GM12872 (cell line): ENCODE results near the gene CEP170B.

Source experiments
- TF ChIP-seq, protein P1 (sequence below): IDR thresholded peaks from 3 replicates; pipeline ENCODE4 v1.5.1; 2011; ENCODE audit warnings: low read depth, mild to moderate bottlenecking, low read length, moderate library complexity; ENCODE audit not compliant: insufficient read depth

Gene CEP170B

GRCh38 chr14:104935955-104936354, 70.9 kb downstream of the CEP170B start:
- TF ChIP-seq, protein P1, sequence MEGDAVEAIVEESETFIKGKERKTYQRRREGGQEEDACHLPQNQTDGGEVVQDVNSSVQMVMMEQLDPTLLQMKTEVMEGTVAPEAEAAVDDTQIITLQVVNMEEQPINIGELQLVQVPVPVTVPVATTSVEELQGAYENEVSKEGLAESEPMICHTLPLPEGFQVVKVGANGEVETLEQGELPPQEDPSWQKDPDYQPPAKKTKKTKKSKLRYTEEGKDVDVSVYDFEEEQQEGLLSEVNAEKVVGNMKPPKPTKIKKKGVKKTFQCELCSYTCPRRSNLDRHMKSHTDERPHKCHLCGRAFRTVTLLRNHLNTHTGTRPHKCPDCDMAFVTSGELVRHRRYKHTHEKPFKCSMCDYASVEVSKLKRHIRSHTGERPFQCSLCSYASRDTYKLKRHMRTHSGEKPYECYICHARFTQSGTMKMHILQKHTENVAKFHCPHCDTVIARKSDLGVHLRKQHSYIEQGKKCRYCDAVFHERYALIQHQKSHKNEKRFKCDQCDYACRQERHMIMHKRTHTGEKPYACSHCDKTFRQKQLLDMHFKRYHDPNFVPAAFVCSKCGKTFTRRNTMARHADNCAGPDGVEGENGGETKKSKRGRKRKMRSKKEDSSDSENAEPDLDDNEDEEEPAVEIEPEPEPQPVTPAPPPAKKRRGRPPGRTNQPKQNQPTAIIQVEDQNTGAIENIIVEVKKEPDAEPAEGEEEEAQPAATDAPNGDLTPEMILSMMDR, result no peak

DNA sequence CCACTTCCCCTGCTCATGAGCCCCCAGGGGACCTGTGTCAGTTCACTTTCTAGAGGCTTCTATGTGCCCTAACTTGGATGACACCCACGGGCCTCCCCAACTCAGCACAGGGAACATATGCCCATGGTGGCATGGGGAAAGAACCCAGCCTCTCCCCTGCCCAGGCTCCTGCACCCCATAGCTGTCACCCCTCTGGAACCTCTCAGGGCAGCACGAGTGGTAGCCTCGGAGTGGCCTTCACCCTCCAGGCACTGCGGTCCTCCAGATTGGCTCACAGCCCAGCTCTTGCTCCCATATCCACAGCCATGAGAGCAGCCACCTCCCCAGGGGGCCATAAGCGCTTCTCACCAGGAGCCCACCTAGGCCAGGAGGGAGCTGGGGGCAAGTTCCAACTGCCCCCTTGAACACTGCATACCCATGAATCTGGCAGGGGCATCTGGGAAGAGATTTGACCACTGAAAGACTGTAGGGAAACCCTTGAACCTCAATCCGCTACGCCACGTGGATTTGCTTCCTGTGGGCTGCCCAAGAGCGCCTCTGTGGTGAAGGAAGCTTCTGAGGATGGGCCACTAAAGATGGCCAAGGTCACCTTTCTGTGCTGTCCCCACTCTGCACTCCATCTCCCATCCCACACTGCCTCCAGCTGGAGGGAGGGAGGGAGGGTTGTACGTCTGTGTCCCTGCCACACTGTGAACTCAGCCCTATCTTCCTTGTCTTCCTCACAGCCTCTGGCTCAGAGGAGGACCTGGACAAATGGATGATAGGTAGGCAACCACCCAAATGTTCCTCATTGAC, 71.5 kb downstream of the CEP170B start:
- TF ChIP-seq, protein P1, result no peak

DNA sequence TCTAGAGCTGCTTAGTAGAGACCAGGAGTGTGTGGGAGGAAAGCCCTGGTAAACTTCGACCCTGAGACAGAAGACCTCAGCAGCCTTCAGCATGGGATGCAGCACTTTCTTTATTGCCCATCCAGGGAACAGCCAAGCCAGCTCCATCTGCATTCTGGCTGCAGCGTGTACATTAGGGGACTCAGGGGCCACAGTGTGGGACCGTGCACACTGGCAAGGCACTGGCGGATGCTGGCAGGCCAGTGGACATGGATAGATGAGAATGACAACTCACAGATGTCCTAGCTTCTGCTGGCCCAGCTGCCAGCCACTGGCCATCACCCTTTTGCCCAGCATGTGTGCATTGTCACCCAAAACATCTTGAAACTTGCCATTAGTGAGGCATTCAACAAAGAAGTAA, 72.1 kb downstream of the CEP170B start:
- TF ChIP-seq, protein P1, result no peak

GRCh38 chr14:104937694-104938365, 72.8 kb downstream of the CEP170B start:
- TF ChIP-seq, protein P1, result no peak

GRCh38 chr14:104938436-104938835, 73.4 kb downstream of the CEP170B start:
- TF ChIP-seq, protein P1, result no peak

DNA sequence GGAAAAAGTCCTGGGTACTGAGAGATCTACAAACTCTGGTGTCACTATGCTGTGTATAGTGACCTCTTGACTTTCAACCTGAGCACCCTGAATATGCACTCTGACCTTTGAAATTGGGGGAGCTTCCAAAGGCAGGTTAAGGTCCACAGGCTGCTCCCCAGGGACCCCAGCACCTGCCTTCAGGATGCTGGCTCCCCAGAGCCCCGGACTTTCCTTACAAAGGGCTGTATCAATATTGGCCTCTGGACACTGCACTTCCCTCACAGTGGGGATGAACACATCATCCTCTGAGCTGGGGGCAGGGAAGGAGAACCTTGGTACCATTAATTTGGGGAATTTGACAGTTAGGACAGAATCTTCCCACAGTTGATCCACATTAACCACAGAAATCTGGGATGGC, 73.9 kb downstream of the CEP170B start:
- TF ChIP-seq, protein P1, result no peak

- TF ChIP-seq, protein P1, result no peak
Measured at GRCh38 chr14:104939666-104940410, 74.8 kb downstream of the CEP170B start.
